HG03571 (cell line): ENCODE measurements around the gene LTO1.

Experiments
- ATAC-seq: cut with Tn5 transposase; IDR thresholded peaks from one replicate; pipeline ENCODE4 v1.9.1; 2021; ENCODE audit not compliant: unreplicated experiment

The LTO1 gene

DNA sequence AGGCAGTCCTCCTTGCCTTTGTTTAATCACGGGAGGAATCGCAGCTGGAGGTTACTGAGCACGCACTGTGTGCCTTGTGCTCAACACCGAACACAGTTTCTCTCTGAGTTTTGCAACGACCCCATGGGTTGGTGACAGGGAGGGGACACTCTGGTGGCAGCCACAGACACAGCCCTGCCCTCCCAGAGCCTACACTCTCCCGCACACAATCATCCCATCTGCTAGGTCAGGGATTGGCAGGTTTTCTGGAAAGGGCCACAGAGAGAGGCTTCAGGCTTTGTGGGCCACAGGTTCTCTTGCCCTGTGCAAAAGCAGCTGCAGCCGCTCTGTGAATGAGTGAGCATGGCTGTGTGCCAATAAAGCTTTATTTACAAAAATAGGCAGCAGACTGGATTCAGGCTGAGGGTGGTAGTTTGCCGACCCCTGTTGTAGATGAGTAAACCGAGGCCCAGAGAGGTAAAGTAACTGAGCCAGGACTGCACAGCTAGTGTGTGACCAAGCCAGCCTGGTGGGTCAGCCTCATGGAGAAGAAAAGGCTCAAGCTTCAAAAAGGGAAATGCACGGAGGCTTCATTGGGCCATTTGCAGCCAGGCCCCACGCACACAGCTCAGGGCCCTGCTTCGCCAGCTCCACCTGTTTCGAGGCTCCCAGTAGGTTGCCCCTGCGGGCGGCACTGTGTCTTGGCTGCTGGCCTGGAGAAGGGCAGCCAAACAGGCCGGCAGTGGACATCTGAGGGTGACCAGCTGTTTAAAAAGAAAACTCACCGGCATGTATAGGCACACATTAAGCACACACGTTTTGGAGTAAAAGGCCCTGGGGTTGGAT is 16.3 kb downstream of the LTO1 start:
- no peak for ATAC-seq

DNA sequence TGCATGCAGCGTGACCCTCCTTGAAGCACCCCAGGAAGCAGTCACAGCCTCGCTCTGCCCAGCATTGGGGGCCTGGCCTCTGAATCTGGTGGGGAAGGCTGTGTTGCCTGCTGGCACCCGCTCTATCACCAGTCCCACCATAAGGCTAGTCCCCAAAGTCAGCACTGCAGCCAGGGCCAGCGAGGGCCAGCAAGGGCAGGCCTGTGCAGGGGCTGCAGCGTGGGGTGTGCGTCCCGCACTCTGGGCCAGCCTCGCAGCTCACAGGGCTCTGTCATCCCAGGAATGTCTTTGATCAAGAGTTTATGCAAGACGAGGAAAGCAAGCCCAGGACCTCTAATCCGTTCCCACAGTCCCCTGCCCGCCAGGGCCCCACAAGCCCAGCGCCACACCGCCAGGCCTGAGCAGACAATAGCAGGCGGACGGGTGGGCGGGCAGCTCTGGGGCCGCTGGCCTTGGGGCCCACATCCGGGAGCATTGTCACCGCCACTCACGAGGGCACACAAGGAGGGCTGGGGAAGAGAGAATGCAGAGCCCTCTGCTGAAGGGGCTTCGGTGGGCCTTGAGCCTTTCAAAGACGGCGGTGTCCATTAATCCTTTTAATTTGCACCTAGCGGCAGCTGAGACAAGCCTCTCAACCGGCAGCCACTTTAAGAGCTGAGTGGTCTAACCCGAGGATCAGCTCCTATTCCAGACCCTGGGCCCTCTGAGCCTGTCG is 17.1 kb downstream of the LTO1 start:
- ATAC-seq, result no peak

DNA sequence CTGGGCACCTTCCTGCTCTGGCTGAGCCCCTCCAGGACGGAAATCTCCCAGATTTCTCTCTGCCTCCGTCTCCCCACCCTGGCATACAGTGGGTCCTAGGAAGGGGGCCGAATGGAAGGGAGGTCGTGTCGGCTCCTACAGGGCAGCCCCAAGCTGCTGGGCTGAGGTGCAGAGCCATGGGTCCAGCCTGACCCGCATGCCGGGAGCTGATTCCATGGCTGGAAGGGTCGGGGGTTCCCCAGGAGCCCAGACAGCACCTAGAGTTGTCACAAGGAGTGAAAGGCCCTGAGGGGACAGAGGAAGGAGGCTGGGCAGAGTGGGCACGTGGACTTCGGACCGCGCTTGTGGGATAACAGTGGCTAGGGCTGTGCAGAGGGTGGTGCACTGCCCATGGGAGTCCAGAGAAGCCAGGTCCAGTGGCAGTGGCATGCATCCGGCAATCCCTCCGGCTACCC is 17.7 kb downstream of the LTO1 start:
- no peak for ATAC-seq

DNA sequence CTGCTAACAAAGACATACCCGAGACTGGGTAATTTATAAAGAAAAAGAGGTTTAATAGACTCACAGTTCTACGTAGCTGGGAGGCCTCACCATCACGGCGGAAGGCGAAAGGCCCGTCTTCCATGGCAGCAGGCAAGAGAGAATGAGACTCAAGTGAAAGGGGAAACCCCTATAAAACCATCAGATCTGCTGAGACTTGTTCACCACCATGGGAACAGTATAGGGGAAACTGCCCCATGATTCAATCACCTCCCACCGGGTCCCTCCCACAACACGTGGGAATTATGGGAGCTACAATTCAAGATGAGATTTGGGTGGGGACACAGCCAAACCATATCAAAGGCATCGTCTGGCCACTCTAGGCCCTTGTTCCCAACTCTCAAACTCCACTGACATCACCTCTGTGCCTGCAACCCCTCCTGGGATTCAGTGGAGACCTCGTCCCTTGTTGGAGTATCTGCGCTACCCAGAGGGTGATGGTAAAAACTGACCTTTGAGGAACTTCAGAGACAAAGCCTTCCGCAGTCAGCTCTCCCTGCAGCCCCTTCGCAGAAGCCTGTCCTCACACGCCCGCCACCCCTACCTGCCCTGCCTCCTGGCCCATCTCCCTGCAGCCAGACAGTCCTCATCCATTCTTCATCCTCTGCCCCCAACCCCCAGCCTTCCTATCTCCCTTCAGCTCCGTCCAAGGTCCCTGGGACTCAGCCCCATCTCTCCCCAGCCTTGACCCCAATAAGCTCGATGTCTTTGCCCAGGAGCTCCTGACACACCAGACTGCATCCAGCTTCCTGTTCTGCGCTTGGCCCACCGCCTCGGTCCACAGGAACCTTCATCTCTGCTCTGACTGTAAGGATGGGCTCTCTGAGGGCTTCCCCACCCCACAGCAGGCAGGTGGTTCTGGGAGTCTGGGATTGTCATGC is 18.4 kb downstream of the LTO1 start:
- no peak for ATAC-seq

DNA sequence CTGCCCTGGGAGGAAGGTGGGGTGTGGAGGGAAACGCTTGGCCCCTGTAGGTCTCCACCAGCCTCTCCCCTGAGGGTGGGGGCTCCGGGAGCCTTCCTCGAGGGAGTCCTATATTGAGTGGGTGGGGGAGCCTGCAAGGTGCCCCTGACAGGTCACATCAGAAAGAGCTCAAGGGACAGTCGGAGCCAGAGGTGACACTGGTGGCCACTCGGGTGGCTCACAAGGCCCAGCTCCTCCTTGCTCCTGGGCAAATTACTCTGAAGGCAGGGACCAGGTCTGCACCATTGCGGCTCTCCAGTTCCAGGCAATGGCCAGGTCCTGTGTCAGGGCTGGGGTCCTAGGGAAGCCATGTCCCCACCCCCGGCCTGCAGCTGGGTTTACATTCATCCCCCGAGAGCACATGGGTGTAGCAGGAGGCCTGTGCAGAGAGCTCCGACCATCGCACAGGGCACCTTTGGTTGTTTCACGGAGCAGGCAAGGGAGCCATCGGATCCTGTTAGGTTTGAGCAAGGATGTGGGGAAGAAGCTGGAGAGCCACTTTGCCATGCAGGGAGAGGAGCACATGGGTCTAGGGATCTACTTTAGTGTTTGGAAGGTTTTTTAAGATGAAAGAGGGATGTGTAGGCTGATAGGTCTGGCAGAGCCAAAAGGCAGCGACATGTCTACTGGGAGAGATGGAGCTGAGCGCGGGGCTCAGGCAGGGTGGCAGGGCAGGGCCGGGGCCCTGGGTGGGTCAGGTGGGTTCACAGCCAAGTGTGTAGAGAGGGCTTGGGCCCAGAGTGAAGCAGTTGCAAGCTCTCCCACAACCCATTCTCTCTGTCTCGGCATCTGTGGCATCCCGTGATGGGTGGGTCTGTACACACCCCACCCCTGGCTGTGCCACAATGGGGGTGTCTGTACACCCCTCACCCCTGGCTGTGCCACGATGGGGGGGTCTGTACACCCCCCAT is 19.4 kb downstream of the LTO1 start:
- ATAC-seq, result no peak

DNA sequence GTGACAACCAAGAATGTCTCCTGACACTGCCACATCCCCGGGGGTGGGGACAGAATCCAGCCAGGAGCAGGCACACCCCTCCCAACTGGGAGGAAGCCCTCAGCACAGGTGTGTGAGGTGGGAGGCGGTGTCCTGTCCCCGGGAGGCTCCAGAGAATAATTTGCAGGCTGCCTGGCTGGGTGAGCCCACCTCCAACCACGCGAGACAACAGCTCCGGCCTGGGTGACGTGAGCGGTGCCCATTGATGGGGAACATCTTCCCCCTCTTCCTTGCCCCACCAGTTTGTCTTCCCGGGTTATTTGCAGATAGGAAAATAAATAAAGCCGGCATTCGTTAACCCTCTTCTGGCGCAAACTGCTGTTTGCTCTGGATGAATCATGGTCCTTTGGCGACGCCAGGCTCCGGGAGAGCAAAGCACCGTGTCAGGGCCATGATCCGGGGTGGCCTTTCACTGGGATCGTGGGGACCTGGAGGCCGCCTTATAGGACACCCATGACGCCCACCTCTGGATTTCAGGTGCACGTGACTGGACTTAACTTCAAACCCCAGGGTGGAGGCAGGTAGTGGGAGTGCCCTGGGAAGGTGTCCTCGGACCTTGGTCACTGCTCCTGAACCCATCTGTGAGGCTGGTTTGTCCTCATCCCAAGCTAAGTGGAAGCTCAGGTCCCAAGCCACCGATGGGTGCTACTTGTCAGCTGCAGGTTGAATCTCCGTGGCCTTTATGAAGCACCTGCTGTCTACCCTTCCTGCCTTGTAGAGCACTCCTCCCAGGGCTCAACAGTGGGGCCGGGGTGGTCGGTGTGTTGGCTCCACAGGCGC is 20.3 kb downstream of the LTO1 start:
- no peak for ATAC-seq

DNA sequence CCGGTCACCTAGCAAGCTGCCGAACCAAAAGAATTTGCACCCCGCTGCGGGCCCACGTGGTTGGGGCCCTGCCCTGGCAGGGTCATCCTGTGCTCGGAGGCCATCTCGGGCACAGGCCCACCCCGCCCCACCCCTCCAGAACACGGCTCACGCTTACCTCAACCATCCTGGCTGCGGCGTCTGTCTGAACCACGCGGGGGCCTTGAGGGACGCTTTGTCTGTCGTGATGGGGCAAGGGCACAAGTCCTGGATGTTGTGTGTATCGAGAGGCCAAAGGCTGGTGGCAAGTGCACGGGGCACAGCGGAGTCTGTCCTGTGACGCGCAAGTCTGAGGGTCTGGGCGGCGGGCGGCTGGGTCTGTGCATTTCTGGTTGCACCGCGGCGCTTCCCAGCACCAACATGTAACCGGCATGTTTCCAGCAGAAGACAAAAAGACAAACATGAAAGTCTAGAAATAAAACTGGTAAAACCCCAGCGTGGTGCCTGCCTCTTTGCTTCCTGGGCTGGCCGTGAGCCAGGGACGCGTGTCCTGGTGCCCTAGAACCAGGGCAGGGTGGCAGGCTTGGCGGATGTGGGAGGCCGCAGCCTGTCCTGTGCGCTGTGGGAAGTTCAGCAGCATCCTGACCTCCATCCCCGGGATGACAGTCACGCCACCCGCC is 21.0 kb downstream of the LTO1 start:
- no peak for ATAC-seq

DNA sequence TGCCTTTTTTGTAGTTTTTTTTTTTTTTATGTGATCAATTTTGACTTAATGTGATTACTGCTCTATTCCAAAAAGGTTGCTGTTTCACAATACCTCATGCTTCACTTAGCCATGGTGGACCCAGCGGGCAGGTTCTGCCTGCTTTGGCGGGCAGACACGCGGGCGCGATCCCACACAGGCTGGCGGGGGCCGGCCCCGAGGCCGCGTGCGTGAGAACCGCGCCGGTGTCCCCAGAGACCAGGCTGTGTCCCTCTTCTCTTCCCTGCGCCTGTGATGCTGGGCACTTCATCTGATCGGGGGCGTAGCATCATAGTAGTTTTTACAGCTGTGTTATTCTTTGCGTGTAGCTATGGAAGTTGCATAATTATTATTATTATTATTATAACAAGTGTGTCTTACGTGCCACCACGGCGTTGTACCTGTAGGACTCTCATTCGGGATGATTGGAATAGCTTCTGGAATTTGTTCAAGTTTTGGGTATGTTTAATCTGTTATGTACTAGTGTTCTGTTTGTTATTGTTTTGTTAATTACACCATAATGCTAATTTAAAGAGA is 21.7 kb downstream of the LTO1 start:
- ATAC-seq, result no peak

DNA sequence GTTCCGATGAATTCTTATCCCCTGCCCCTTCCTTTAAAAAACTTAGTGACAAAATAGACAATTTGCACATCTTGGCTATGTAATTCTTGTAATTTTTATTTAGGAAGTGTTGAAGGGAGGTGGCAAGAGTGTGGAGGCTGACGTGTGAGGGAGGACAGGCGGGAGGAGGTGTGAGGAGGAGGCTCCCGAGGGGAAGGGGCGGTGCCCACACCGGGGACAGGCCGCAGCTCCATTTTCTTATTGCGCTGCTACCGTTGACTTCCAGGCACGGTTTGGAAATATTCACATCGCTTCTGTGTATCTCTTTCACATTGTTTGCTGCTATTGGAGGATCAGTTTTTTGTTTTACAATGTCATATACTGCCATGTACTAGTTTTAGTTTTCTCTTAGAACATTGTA is 22.2 kb downstream of the LTO1 start:
- no peak for ATAC-seq

DNA sequence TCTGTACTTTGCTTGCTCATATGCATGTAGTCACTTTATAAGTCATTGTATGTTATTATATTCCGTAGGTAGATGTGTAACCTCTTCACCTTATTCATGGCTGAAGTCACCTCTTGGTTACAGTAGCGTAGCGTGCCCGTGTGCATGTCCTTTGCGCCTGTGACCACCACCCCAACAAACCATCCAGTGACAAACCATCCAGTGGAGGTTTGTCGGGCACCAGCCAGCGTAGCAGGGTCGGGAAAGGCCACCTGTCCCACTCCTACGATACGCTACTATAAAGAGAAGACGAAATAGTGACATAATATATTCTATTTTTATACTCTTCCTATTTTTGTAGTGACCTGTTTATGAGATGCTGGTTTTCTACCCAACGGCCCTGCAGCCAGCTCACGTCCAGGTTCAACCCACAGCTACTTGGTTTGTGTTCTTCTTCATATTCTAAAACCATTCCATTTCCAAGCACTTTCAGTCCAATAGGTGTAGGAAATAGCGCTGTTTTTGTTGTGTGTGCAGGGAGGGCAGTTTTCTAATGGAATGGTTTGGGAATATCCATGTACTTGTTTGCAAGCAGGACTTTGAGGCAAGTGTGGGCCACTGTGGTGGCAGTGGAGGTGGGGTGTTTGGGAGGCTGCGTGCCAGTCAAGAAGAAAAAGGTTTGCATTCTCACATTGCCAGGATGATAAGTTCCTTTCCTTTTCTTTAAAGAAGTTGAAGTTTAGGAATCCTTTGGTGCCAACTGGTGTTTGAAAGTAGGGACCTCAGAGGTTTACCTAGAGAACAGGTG is 23.1 kb downstream of the LTO1 start:
- no peak for ATAC-seq

DNA sequence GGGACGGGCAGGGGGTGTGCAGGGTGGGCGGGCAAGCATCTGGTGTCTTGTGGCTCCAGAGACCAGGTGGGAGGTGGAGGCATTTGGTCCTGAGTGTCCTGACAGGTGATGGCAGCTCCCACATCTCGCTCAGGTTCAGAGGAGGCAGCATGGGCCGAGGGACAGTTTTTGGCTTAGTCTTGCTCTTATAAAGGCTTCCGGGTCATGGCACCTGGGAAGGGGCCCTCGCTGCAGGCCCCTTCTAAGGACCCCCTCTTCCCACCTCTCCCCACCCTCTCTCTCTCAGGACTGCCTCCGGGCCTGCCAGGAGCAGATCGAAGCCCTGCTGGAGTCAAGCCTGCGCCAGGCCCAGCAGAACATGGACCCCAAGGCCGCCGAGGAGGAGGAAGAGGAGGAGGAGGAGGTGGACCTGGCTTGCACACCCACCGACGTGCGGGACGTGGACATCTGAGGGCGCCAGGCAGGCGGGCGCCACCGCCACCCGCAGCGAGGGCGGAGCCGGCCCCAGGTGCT is 24.3 kb downstream of the LTO1 start:
- ATAC-seq, result no peak

DNA sequence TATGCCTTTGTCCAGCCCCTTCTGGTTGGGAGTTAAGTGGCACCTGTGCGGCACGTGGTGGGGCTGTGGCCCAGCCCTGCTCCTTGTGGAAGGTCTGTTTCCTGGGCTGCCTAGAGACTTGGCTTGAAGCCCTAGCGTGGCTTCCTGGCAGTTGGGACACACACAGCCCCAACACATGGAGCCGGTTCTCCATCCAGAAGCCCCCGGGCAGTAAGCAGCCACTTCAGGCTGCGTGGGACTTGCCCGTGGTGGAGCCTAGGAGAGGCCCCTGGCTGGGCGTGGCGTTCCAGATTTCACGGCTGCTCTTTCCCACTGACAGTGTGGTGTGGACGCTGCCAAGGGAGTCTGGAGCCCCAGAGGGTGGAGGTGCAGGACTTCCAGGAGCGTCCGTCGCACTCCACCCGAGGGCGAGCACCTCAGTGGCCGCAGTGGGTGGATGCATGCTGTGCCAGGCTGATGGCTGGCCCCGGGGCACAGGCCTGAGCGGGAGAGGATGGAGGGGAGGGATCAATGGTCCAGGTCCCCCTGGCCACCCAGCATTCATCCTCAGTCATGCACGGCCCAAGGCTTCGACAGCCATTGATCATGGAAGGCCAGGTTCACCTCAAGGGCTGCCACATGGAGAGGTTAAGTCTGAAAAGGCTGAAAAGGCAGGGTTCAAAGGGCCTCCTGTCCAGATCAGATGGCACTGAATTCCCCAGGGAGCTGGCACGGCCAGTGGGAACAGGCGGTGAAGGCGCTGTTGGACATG is 24.9 kb downstream of the LTO1 start:
- no peak for ATAC-seq

DNA sequence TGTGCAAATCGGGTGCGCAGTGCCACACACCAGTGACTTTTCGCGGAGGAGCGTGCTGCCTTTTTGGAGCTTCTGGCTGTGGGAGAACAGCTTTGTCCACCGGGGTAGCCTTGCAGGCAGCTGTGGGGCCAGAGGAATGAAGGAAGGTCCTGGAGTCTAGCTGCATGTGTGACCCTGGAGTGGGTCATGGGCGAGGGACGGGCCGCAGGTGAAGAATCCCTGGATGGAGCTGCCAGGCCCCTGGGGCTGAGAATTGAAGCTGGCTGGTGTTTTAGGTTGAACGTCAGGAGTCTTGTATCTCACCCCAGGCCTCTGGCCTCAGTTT is 25.6 kb downstream of the LTO1 start:
- no peak for ATAC-seq

DNA sequence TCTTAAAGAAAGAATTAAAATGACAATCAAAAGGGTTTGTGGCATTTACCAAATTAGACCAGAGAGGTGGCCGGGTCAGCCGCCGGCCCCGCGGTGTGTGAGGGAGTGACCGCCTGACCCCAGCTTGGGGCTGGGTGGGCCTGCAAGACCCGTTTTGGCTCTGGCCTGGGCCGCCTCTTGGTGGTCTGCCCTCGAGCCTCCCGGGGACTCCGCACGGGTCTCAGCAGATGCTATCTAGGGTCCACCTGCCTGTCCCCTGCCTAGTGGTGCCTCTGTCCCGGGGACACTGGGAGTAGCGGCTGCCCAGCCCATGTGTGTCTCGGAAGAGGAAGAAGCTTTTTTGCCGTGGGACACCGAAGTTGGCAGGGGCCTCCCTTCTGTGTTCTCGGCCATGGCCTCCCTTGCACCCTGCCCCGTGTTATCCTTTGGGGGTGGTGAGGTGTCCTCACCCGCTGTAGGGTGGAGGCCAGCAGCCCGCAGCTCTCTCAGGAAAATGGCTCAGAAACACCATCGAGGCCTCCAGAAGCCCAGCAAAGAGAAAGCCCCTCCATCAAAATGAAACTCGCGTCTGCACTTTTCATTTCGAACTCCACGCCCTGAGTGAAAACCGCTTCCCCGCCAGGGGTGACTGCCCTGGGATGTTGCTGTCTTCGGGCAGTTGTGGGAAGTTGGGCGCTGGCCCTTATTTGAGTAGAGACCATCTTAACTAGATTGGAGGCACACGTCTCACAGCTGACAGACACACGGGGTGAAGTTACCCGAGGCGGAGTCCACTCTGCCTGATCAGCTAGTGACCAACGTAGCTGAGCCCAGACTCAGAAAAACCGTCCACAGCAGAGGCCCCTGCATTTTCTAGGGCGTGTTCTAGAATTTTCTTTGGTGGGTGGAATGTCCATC is 26.2 kb downstream of the LTO1 start:
- no peak for ATAC-seq

DNA sequence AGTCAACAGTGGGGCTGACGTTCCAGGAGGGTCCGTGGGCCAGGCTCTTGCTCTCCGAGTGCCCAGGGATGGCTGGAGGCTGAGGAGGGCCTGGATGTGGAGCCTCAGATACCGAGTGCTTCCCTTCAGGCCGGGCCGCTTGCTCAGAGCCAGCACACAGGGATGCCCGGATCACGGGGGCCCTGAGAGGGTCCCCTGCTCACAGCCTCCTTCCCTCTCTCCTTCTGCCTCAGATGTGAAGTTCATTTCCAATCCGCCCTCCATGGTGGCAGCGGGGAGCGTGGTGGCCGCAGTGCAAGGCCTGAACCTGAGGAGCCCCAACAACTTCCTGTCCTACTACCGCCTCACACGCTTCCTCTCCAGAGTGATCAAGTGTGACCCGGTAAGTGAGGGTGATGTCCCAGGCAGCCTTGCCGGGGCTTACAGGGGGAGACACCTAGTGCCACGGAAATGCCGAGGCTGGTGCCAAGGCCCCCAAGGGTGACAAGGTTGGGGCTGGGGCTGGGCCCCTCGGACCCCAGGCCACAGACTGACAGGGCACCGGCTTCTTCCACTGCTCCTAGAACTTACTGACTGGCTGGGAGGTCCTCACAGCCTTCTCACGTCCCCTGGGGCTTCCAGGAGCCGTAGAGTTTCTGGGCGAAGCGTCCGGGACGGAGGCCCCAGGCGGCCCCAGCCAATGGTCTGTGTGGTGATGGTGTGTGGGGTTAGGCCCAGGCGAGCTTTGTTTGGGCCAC is 27.2 kb downstream of the LTO1 start:
- no peak for ATAC-seq
